H1 (cell line): ENCODE results near the gene RBM20. TPM values are rescaled to one million over a fixed set of nuclear protein-coding genes. Genes with fewer than 3 reads are reported as not detected.

Experiments
- CTCF ChIA-PET: fragments of 300-600 bp; sonication (Branson Sonifier 250); formaldehyde crosslinking; loops from one replicate; lab custom pipeline; 2021; ENCODE audit not compliant: partially characterized antibody; lab: Charles Lee
- POLR2A ChIA-PET: fragments of 300-600 bp; sonication (Branson Sonifier 250); formaldehyde crosslinking; loops from one replicate; lab custom pipeline; 2021; ENCODE audit warnings: inconsistent platforms; ENCODE audit not compliant: partially characterized antibody; lab: Charles Lee
- DNase-seq, 2 experiments: peaks; one replicate each; pipeline versions ENCODE4 v3.0.0 to v3.0.0-alpha.2; 2010 to 2022; ENCODE audit warnings: low spot score in 2 of 2, low read depth in 1 of 2, mixed read lengths in 1 of 2
- FAIRE-seq: peaks from 2 replicates; lab custom pipeline; 2011; peaks lifted over from hg19 to GRCh38; lab: Jason Lieb, UNC
- H2AFZ ChIP-seq: 2 replicates; pipeline ENCODE4 v1.8.1; 2012; ENCODE audit warnings: low read length, inconsistent platforms
- H2AK5ac ChIP-seq: 2 replicates; pipeline ENCODE4 v1.6.1; 2013; ENCODE audit warnings: low read depth, low read length
- H2BK120ac ChIP-seq: replicated peaks from 2 replicates; pipeline ENCODE3; 2013; ENCODE audit warnings: low read depth, low read length, inconsistent platforms
- H2BK12ac ChIP-seq: 2 replicates; pipeline ENCODE4 v1.6.1; 2013; ENCODE audit warnings: low read depth, low read length
- H2BK15ac ChIP-seq: 2 replicates; pipeline ENCODE4 v1.6.1; 2013; ENCODE audit warnings: low read length
- H2BK20ac ChIP-seq: 2 replicates; pipeline ENCODE4 v1.6.1; 2013; ENCODE audit warnings: low read length
- H2BK5ac ChIP-seq: 2 replicates; pipeline ENCODE4 v1.6.1; 2013; ENCODE audit warnings: low read depth, low read length
- H3K14ac ChIP-seq: 2 replicates; pipeline ENCODE4 v1.6.1; 2013; ENCODE audit warnings: inconsistent platforms; ENCODE audit not compliant: insufficient read length
- H3K18ac ChIP-seq: 2 replicates; pipeline ENCODE4 v1.6.1; 2013; ENCODE audit warnings: low read length; ENCODE audit errors: extremely low read depth
- H3K23ac ChIP-seq: 2 replicates; pipeline ENCODE4 v1.6.1; 2013; ENCODE audit warnings: inconsistent platforms; ENCODE audit not compliant: insufficient read length
- H3K23me2 ChIP-seq: 2 replicates; pipeline ENCODE4 v1.6.1; 2013; ENCODE audit warnings: low read depth, low read length
- H3K27ac ChIP-seq: 2 replicates; pipeline ENCODE4 v1.6.1; 2011; ENCODE audit warnings: low read depth, low read length, inconsistent platforms
- H3K27me3 ChIP-seq, 4 experiments: replicated peaks in 1 of 4; 1 replicate in 1 of 4; 2 replicates in 3 of 4; pipeline versions ENCODE4 v1.6.1 to v1.8.1; 2011 to 2013; ENCODE audit warnings: low read length in 3 of 4, mild to moderate bottlenecking in 3 of 4, inconsistent platforms in 2 of 4, mixed read lengths in 2 of 4, moderate library complexity in 1 of 4; ENCODE audit not compliant: control insufficient read depth in 3 of 4, insufficient read depth in 3 of 4; ENCODE audit errors: extremely low read depth in 1 of 4
- H3K36me3 ChIP-seq, 4 experiments: 2 replicates each; pipeline versions ENCODE4 v1.6.1 to v1.8.1; 2011 to 2013; ENCODE audit warnings: mild to moderate bottlenecking in 4 of 4, low read length in 3 of 4, moderate library complexity in 2 of 4, control low read depth in 1 of 4, inconsistent platforms in 1 of 4; ENCODE audit not compliant: insufficient read depth in 4 of 4, control insufficient read depth in 2 of 4
- H3K4ac ChIP-seq: replicated peaks from 2 replicates; pipeline ENCODE3; 2013; ENCODE audit warnings: low read length, low read depth, mixed read lengths, inconsistent platforms; ENCODE audit not compliant: insufficient read length
- H3K4me1 ChIP-seq, 4 experiments: replicated peaks in 1 of 4; 1 replicate in 1 of 4; 2 replicates in 3 of 4; pipeline versions ENCODE4 v1.6.1 to v1.8.1; 2011 to 2013; ENCODE audit warnings: low read length in 3 of 4, inconsistent platforms in 2 of 4, mixed read lengths in 1 of 4; ENCODE audit not compliant: insufficient read depth in 4 of 4, control insufficient read depth in 3 of 4
- H3K4me2 ChIP-seq, 2 experiments: 2 replicates each; pipeline versions ENCODE4 v1.6.1 to v1.8.1; 2011 to 2013; ENCODE audit warnings: low read depth in 2 of 2, low read length in 2 of 2, control low read depth in 1 of 2, inconsistent platforms in 1 of 2, mild to moderate bottlenecking in 1 of 2; ENCODE audit not compliant: insufficient read depth in 1 of 2
- H3K4me3 ChIP-seq, 4 experiments: fragments of 200-600, 300-600 bp in 1 of 4; sonication (generic), shearing (Covaris generic), sonication (Bioruptor Twin) in 1 of 4; 2 replicates each; pipeline versions ENCODE4 v1.5.1 to v1.8.1; 2011 to 2016; ENCODE audit warnings: low read length in 4 of 4, low read depth in 3 of 4, control low read depth in 2 of 4, inconsistent platforms in 2 of 4, mild to moderate bottlenecking in 2 of 4, mixed read lengths in 1 of 4, moderate library complexity in 1 of 4; ENCODE audit not compliant: insufficient read depth in 2 of 4; ENCODE audit errors: extremely low read depth in 1 of 4
- H3K56ac ChIP-seq: replicated peaks from 2 replicates; pipeline ENCODE3; 2013; ENCODE audit warnings: low read depth, mild to moderate bottlenecking, mixed read lengths, low read length, inconsistent platforms; ENCODE audit not compliant: insufficient read length
- H3K79me1 ChIP-seq: 2 replicates; pipeline ENCODE4 v1.6.1; 2013; ENCODE audit warnings: low read depth, low read length, control low read depth
- H3K79me2 ChIP-seq, 2 experiments: 2 replicates each; pipeline versions ENCODE4 v1.6.1 to v1.8.1; 2012 to 2013; ENCODE audit warnings: low read length in 2 of 2, mild to moderate bottlenecking in 2 of 2, inconsistent platforms in 1 of 2; ENCODE audit not compliant: insufficient read depth in 2 of 2, control insufficient read depth in 1 of 2
- H3K9ac ChIP-seq, 4 experiments: replicated peaks in 1 of 4; 1 replicate in 1 of 4; 2 replicates in 3 of 4; pipeline versions ENCODE4 v1.6.1 to v1.8.1; 2011 to 2013; ENCODE audit warnings: low read depth in 3 of 4, low read length in 3 of 4, control low read depth in 2 of 4, mild to moderate bottlenecking in 2 of 4, moderate library complexity in 2 of 4, inconsistent platforms in 1 of 4; ENCODE audit errors: extremely low read depth in 1 of 4
- H3K9me3 ChIP-seq, 2 experiments: 2 replicates each; pipeline versions ENCODE4 v1.6.1 to v1.8.1; 2012 to 2013; ENCODE audit warnings: mild to moderate bottlenecking in 2 of 2, moderate library complexity in 2 of 2, control low read depth in 1 of 2, inconsistent platforms in 1 of 2, low read depth in 1 of 2, low read length in 1 of 2, mixed read lengths in 1 of 2; ENCODE audit not compliant: insufficient read depth in 2 of 2
- H4K20me1 ChIP-seq, 2 experiments: replicated peaks in 1 of 2; 2 replicates each; pipeline versions ENCODE3 to v1.8.1; 2011 to 2013; ENCODE audit warnings: inconsistent platforms in 2 of 2, low read length in 2 of 2, mild to moderate bottlenecking in 1 of 2; ENCODE audit not compliant: insufficient read depth in 2 of 2, control insufficient read depth in 1 of 2
- H4K5ac ChIP-seq: 2 replicates; pipeline ENCODE4 v1.6.1; 2013; ENCODE audit warnings: low read length, low read depth, mixed read lengths, inconsistent platforms; ENCODE audit not compliant: insufficient read length
- H4K8ac ChIP-seq: 2 replicates; pipeline ENCODE4 v1.8.0; 2013; ENCODE audit warnings: mild to moderate bottlenecking, moderate library complexity, low read length, inconsistent platforms; ENCODE audit not compliant: insufficient read depth; ENCODE audit errors: extremely low read depth
- H4K91ac ChIP-seq: replicated peaks from 2 replicates; pipeline ENCODE3; 2013; ENCODE audit warnings: low read length, mixed read lengths, inconsistent platforms; ENCODE audit not compliant: insufficient read length
- PHF8 ChIP-seq: fragments of 200-600 bp; sonication (generic); conservative IDR thresholded peaks from 2 replicates; pipeline ENCODE4 v1.7.1; 2012; ENCODE audit warnings: low read depth, mild to moderate bottlenecking, inconsistent platforms, low read length, moderate library complexity
- WGBS, 2 experiments: shearing (Covaris generic) in 1 of 2; methylation state at CpG; one replicate each; pipeline versions ENCODE4 v1.1.6 to v1.1.7; 2013 to 2015; ENCODE audit warnings: low lambda C conversion rate in 2 of 2, mixed read lengths in 2 of 2, inconsistent platforms in 1 of 2, low coverage in 1 of 2, missing lambda C conversion rate in 1 of 2; ENCODE audit not compliant: insufficient replicate concordance in 2 of 2, insufficient coverage in 1 of 2, insufficient read length in 1 of 2; ENCODE audit errors: extremely low coverage in 1 of 2, missing lambda C conversion rate in 1 of 2; 5-methylcytosine and 5-hydroxymethylcytosine counted together
- polyA plus RNA-seq, 7 experiments: library from polyadenylated mRNA; depleted of rRNA in 3 of 7; stranded (reverse) in 5 of 7; unstranded in 2 of 7; fragments of >200 nt in 5 of 7; fragments of 200-250 nt in 2 of 7; gene quantifications; 1 replicate in 5 of 7; 2 replicates in 1 of 7; 4 replicates in 1 of 7; pipeline versions ENCODE4 v1.2.1 to v1.2.3, GENCODE V29; 2011 to 2013; ENCODE audit warnings: missing spikeins in 2 of 7, mixed read lengths in 2 of 7
- total RNA-seq: library from RNA; stranded (reverse); fragmentation: NEBNext Ultra II Directional; extraction: Animal tissue kit (Norgen Biotek cat#: 25700); gene quantifications from 2 replicates; pipeline ENCODE4 v1.2.1, GENCODE V29; 2021

Gene RBM20
- total and polyA plus RNA-seq, 2 of the 8 experiments (the other 6 are each of a cell fraction or from before 2014, with no cell fraction given), result 0.05 to 0.63 TPM

DNA sequence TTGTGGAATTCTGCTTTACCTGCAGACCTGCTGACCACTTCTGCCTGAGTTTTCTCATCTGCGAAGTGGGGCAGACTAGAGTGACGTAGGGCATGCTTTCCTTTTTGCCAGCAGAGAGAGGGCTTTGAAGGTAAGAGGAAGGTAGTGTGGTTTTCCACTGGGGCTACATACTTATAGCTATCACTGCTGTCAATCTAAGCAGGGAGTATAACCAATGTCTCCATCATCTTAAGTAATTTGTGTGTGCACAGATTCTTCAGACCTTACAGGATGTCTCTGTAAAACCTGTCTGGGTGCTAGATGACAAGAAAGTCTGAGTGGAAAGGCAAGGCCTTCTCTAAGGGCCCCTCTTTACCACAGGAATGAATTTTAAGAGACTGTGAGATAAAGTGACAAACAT, 106.8 kb downstream of the RBM20 start:
- H3K36me3 ChIP-seq, result no peaks in the 10 kb centered on the region
- no peak overlapping the region for H3K9ac ChIP-seq
- no peak overlapping the region for H3K4me3 ChIP-seq
- no peak overlapping the region for H2BK5ac ChIP-seq
- peaks cover 2 to 5% of the 10 kb centered on the region in 2 experiments; a peak in 3 of 4 replicates for H3K9me3 ChIP-seq
- no peak overlapping the region for H2AK5ac ChIP-seq
- H4K20me1 ChIP-seq, result no peaks in the 10 kb centered on the region
- no peak overlapping the region for H3K27ac ChIP-seq
- H3K79me2 ChIP-seq, result no peaks in the 10 kb centered on the region
- no peak for DNase-seq
- no peaks in the 10 kb centered on the region for H3K79me1 ChIP-seq
- no peak for FAIRE-seq
- CTCF ChIA-PET, result interaction anchor here (0.5 to 0.6 kb wide), 2 partner anchors 151 to 1269 kb away, joined by 3 to 4 read pairs; no protein-coding TSS in a partner anchor
- WGBS, 2 experiments, result 83% methylated on average over 2 of the region's 2 CpGs; no CpG with 5 or more reads in 1 of the 2 experiments
- H3K4ac ChIP-seq, result no peak overlapping the region
- no peaks in the 10 kb centered on the region for H3K27me3 ChIP-seq
- H2BK20ac ChIP-seq, result no peak overlapping the region
- no peak overlapping the region for H3K18ac ChIP-seq
- H2BK15ac ChIP-seq, result no peak overlapping the region
- H3K23ac ChIP-seq, result no peak overlapping the region
- H3K14ac ChIP-seq, result no peak overlapping the region
- H3K56ac ChIP-seq, result no peak overlapping the region
- H4K8ac ChIP-seq, result no peak overlapping the region
- POLR2A ChIA-PET, result no interaction called here
- no peak overlapping the region for H4K5ac ChIP-seq
- H2BK12ac ChIP-seq, result no peak overlapping the region
- H4K91ac ChIP-seq, result no peak overlapping the region
- H2AFZ ChIP-seq, result no peak overlapping the region
- H3K4me1 ChIP-seq, result no peaks in the 10 kb centered on the region
- H2BK120ac ChIP-seq, result no peak overlapping the region
- no peak overlapping the region for H3K4me2 ChIP-seq
- TF ChIP-seq PHF8, result no peak
- H3K23me2 ChIP-seq, result no peaks in the 10 kb centered on the region
